ENCODE data around the gene GREB1L.
"Not testable (repeated sequence)": the region's sequence is repeated elsewhere in the genome, so short reads cannot be mapped to it uniquely, and the experiment has no call there.

GREB1L gene

DNA sequence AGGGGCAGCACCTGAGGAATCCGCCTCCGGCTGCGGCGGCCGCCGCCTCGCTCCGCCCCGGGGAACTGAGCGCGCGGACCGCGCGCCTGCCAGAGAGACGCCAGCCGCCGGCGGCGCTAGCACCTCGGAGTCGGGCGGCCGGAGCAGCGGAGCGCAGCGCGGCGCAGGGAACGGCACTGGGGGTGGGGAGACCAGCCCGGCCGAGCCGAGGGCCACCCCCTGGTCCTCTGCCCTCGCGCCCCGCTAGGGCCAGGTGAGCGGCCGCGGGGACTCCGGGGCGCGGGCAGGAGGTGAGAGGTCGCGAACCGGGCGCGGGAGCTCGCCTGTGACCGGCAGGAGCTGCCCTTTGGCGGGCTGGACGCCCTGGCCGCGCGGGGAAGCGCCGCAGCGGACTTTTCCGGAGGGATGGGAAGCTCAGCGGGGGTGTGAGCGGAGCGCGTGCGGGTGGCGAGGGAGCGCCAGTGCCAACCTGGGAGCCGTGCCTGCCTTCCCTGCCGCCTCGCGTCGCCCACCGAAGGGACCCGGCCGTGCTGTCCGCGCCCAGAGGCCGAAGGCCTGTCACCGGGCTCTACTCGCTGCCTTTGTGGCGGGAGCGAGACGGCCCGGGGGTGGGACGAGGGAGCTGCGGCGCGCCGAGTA, at the start of gene GREB1L:
TSS of gene GREB1L (plus strand) at position 92 of the 639 bp plus-strand sequence. CDS start 141,287 bp downstream, outside the sequence.
- DNase-seq (ENCODE audit: low spot score): peak; percentile 90

DNA sequence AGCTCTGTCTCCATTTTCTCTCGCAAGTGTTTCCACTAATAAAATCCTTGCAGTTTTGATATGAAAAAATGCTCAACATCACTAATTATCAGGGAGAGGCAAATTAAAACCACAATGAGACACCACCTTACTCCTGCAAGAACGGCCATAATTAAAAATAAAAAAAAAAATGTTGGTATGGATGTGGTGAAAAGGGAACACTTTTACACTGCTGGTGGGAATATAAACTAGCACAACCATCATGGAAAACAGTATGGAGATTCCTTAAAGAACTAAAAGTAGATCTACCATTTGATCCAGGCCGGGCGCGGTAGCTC, 49.8 kb upstream of the GREB1L start:
- no peak for DNase-seq (ENCODE audit: low spot score)

GRCh38 chr18:21194871-21195771, 46.9 kb upstream of the GREB1L start:
- peak; percentile 31 for DNase-seq (ENCODE audit: low spot score)

- DNase-seq (ENCODE audit: low spot score): no peak
Observed at GRCh38 chr18:21196426-21196825, 45.6 kb upstream of the GREB1L start.

DNA sequence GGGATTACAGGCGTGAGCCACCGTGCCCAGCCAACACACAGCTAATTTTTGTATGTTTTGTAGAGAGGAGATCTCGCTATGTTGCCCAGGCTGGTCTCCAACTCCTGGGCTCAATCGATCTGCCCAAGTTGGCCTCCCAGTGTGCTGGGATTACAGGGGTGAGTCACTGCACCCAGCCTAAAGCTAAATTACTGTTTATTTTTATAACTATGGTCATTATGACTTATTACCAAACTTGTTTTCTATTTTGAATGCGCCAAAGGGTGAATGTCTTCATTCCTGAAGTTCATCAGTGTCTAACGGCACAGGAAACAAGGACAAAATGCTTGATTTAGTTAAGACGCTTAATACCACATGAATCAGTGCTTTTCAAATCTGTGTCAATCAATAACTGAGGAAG, 38.9 kb upstream of the GREB1L start:
- no peak for DNase-seq (ENCODE audit: low spot score)

DNA sequence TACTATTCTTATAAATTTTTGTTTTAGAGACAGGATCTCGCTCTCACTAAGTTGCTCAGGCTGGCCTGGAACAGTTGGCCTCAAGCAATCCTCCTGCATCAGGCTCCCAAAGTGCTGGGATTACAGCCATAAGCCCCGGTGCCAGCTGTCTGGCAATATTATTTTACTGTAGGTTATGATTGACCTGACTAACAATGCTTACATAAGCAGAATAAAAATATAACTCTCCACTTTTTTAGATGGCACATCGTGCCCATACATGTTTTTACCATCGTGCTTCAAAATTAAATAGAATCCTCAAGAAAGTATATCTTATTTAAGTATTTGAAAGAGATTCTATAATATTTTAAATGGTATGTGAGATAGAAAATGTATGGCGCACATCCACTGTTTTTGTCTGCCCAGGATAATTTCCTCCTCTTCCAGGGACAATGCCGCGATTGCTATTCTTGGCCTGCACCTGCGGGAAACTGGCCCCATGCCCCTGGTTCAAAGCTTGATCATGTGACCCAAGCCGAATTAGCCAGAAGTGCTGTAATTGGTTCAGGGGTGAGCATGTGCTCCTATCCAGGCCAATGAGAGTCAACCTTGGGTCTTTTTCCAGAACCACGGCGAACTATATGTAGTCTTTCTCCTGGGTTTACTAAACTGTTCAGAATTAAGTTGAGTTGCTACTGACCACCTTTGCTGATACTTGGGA, 38.3 kb upstream of the GREB1L start:
- no peak for DNase-seq (ENCODE audit: low spot score)

DNA sequence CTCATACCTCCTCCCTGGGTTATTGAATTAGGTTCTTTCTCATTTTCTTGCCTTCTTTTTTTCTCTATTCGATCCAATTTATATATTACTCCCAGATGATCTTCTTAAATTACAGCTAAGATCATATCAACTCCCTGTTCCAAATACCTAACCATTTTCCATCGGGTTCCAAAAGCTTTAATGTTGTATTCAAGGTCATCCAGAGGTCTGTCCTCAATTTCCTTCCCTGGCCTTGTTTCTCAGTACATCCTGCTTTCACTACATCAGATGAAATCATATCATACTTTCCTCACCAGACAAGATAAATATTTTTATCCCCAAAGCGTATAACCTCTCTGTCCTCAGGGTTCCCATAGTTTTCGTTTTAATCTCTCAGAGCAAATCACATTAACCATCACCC, 36.3 kb upstream of the GREB1L start:
- DNase-seq (ENCODE audit: low spot score): no peak

DNA sequence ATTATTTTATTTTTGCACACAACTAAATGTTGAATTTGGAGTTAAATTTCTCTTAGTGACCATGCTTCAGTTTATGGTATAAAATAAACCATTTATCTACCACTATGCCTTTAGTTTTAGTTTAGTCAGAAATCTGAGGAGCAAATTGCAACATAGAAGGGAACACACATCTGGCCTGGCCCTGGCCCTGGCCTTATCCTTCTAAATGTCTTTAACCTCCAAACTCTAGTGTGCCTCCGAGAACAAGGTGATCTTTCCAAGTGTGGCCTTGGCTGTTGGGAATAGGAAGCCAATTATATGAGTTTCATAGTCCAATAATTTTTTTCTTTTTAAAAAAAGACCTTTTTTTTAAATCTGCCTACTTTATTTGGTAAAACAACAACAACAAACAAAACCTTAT, 31.8 kb upstream of the GREB1L start:
- DNase-seq (ENCODE audit: low spot score): no peak

GRCh38 chr18:21210784-21211183, 31.2 kb upstream of the GREB1L start:
- no peak for DNase-seq (ENCODE audit: low spot score)

- DNase-seq (ENCODE audit: low spot score): not testable (repeated sequence)
Observed at GRCh38 chr18:21214409-21214808, 27.6 kb upstream of the GREB1L start.

- DNase-seq (ENCODE audit: low spot score): no peak
Observed at GRCh38 chr18:21215490-21215889, 26.5 kb upstream of the GREB1L start.

DNA sequence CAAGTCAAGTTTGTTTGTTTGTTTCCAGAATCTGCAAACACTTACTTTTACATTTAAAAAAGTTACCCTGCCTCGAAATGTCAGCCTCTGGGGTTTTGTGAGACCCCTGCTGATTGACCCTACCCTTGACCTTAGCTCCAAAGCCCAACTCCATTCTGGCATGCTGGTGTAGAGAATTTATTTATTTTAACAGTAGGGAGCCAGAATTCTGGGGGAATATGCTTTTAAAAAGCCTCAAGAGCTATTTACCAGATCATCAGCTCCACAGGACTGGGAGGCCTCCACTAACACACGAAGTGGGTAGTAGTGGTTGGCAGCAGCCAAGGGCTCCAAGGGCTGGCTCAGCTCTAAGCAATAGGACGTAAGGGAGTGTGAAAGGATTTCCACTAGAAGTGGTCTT, 23.2 kb upstream of the GREB1L start:
- DNase-seq (ENCODE audit: low spot score): no peak

DNA sequence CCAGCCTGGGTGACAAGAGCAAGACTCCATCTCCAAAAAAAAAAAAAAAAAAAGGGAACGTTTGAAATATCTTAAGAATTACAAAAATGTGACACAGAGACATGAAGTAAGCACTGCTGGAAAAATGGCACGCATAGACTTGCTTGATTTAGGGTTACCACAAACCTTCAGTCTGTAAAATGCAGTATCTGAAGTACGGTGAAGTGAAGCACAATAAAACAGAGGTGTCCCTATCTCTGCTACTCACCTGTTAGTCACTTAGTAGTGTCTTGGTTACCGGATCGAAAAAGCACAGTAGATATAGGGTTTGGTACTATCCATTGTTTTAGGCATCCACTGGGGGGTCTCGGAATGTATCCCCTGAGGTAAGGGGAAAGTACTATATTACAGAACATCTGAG, 11.6 kb upstream of the GREB1L start:
- DNase-seq (ENCODE audit: low spot score): no peak

DNA sequence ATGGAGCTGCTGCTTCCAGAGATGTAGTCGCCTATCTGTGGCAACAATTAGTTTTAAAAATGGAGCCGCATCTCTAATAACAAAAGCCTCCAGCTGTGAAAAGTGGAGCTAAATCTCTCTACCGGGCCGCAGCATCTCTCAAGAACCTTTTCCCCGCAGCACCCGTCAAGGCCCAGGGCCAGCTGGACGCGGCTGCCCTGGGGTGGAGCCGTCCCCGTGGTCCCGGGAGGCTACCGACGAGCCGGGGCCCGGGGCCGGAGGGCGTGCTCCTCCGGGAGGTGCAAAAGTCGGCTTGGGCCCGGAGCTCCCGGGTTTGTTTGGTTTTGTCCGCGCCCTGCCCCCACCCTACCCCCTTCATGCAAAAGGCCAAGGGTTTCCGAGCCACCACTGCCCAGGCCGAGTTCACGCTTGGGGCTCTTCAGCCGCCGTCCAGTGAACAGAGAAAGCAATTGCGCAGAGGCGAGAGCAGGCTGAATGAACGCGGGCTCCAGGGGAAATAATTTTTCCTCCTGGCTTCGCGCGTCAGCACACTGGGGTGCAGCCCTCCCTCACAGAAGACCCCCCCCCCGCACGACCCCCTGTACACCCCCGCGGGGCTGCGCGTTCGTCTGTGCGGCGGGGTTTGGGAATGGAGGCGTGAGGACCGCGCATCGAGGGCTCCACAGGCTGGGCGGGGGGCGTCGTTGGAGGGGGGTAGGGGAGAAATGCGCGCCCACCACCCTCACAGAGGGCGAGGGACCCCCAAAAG, 557 bp upstream of the GREB1L start:
- DNase-seq (ENCODE audit: low spot score): peak; percentile 61

GRCh38 chr18:21242780-21243401, 859 bp downstream of the GREB1L start:
- DNase-seq (ENCODE audit: low spot score): peak; percentile 27

DNA sequence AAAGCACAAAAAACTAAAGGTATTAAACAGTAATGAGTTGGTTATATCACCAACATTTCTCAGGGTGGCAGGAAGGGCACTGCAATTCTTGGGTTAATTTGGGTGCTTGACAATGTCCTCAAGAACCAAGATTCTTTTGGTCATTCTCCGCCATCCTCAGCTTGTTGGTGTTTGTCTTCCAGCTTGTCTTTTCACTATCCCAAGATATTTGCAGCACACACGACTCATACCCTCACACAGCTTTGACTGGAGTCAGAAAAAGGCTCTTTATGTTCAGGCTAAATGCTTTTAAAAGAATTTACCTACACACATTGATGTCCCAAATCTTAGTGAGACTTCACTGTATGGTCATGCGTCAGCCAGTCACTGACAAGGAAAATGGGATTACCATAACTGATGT, 12.5 kb downstream of the GREB1L start:
- no peak for DNase-seq (ENCODE audit: low spot score)

DNA sequence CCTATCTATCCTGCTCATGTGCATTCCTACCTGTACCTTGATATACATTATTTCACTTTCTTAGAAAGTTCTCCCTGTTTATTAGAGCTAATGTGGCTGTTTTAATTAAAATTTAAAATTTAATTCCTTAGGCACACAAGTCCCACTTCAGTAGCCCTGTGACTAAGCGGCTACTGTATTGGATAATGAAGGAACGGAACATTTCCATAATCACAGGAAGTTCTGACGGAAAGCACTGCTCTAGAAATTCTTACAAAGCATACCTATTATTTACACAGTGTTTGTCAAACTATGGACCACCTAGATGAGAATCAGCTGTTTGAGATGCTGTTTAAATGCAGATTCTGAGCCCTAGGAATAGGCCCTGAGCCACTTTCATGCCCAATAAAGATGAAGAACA, 13.2 kb downstream of the GREB1L start:
- no peak for DNase-seq (ENCODE audit: low spot score)

DNA sequence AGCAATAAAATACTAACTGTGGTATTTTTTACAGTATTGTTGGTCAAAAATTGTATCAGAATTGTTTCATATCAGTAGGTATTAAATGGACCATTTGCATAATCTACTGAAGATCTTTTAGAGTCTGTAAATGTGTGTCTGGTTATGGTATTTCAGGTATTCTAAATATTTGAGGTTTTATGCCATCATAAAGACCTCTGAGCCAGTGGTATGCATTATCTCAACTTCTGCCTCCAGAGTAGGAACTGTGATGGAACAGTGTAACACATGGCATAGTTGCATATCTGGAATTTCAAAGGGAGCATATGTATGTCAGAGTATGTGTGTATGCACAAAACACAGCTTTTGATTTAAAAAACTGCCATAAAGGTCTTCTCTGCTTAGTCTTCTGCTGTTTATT, 15.4 kb downstream of the GREB1L start:
- no peak for DNase-seq (ENCODE audit: low spot score)

DNA sequence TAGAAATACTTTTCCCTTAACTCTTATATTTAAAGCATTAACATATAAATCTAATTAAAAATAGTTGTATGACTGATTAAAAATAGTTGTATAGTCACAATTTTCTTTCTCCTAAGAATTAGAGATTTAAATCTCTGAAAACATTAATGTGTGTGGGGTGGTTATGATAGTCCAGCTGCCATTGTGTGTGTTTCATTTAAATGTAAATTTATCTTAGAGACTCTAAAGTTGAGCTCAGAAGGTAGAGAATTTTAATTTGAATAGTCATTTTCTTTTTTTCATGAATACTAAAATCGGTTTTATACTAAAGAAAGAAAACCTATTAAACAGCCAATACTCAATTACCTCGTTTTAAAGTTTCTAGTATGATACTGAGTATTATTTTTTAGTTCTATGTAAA, 18.6 kb downstream of the GREB1L start:
- DNase-seq (ENCODE audit: low spot score): no peak

DNA sequence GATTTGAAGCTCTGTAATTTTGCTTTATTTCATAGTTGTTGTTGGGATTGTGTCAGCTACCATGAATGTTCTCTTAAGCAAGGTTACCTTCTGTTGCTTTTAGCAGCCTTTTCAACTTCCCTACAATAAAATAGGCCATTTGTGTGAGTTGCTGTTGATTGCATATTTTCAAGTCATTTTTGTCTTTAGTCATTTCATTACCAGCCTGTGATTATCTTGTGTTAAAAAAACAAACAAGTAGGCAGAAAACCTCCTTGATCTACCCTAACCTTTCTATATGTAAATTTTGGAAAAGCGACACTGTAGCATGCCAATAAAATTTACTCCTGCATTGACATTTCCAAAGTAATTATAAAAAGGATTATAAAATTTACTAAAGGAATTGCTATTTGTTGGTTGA, 19.3 kb downstream of the GREB1L start:
- no peak for DNase-seq (ENCODE audit: low spot score)

GRCh38 chr18:21262244-21262643, 20.2 kb downstream of the GREB1L start:
- DNase-seq (ENCODE audit: low spot score): no peak

DNA sequence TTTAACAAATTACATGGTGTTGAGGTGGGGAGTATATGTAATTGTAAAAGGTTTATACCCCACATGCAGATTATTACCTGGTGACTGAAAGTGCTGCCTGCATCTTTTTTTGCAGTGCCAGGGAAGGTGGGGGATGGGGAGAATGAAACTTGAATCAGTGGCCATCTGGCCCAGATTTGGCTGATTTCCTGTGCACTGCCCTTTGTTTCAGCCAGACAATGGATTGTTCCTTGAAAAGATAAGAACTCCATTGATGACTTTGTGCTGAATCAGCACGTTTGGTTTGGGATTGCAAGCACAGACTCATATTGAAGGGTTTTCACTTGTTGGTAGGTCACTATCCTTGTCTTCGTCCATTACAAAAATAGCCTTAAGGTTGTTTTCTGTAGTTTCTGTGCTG, 20.9 kb downstream of the GREB1L start:
- no peak for DNase-seq (ENCODE audit: low spot score)
